Measurements from ENCODE around the gene S100A6.
"Not testable (repeated sequence)": the region's sequence is repeated elsewhere in the genome, so short reads cannot be mapped to it uniquely, and the experiment has no call there.

DNA sequence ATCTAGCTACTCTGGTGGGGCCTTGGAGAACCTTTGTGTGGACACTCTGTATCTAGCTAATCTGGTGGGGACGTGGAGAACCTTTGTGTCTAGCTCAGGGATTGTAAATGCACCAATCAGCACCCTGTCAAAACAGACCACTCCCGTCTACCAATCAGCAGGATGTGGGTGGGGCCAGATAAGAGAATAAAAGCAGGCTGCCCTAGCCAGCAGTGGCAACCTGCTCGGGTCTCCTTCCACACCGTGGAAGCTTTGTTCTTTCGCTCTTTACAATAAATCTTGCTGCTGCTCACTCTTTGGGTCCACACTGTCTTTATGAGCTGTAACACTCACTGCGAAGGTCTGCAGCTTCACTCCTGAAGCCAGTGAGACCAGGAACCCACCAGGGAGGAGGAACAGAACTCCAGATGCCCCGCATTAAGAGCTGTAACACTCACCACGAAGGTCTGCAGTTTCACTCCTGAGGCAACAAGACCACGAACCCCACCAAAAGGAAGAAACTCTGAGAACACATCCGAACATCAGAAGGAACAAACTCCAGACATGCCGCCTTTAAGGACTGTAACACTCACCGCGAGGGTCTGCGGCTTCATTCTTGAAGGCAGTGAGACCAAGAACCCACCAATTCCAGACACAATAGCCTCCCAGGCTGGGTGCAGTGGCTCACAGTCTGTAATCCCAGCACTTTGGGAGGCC, 13.3 kb downstream of the S100A6 start:
- not testable (repeated sequence) for TF ChIP-seq POLR2A, POLR2AphosphoS5 (IDR thresholded peaks at IDR 0.05; ENCODE audit: low read depth, low read length)

Measured in GM12892 (cell line).